Measurements from ENCODE around the gene GLP1R.

GRCh38 chr6:39009476-39009875 is 39.1 kb upstream of the GLP1R start:
- TF ChIP-seq ZNF639 (tag by site-specific recombination; IDR thresholded peaks at IDR 0.05) (no peak), ZBTB49 (tag by site-specific recombination; IDR thresholded peaks at IDR 0.05; ENCODE audit: low read depth) (no peak), ZFP41 (tag by site-specific recombination; IDR thresholded peaks at IDR 0.05; ENCODE audit: borderline replicate concordance) (no peak), HOXA7 (CRISPR knock-in tag; IDR thresholded peaks at IDR 0.05; ENCODE audit: borderline replicate concordance) (no peak), ZNF274 (IDR thresholded peaks at IDR 0.05; ENCODE audit: low read length) (no peak), ZNF274 (tag by site-specific recombination; IDR thresholded peaks at IDR 0.05; ENCODE audit: borderline replicate concordance) (no peak), MEIS1 (CRISPR knock-in tag; IDR thresholded peaks at IDR 0.05; ENCODE audit: borderline replicate concordance) (no peak), CTCF (tag by site-specific recombination; IDR thresholded peaks at IDR 0.05) (no peak), ATF2 (tag by site-specific recombination; IDR thresholded peaks at IDR 0.05; ENCODE audit: low read depth) (no peak), ZNF416 (tag by site-specific recombination; IDR thresholded peaks at IDR 0.05) (no peak), ZNF48 (tag by site-specific recombination; IDR thresholded peaks at IDR 0.05) (no peak)

Measured in HEK293 (cell line).